PC-9 (cell line): Measurements from ENCODE around the gene DIAPH3. TPM values are rescaled to one million over a fixed set of nuclear protein-coding genes. Genes with fewer than 3 reads are reported as not detected.

Experiments
- BruUV-seq: library from RNA; stranded (reverse); fragments of 400-500 nt; replicated peaks from 2 replicates; lab custom pipeline; 2021; lab: Mats Ljungman, UMichigan
- CTCF ChIA-PET: fragments of 300-600 bp; sonication (Branson Sonifier 250); formaldehyde crosslinking; loops from one replicate; lab custom pipeline; 2022; ENCODE audit warnings: antibody characterized with exemption; lab: Charles Lee
- POLR2A ChIA-PET: fragments of 300-600 bp; sonication (Branson Sonifier 250); formaldehyde crosslinking; loops from one replicate; lab custom pipeline; 2022; ENCODE audit warnings: antibody characterized with exemption; ENCODE audit not compliant: unreplicated experiment; lab: Charles Lee
- DNase-seq, 2 experiments: peaks; one replicate each; pipeline versions ENCODE4 v3.0.0 to v3.0.0-alpha.2; 2015 to 2022; ENCODE audit warnings: mixed read lengths in 1 of 2
- H2AFZ ChIP-seq: fragments of 200-600 bp; sonication (generic); 2 replicates; pipeline ENCODE4 v1.8.1; 2017; ENCODE audit warnings: antibody characterized with exemption
- H3F3A ChIP-seq: fragments of 200-600 bp; sonication (generic); 2 replicates; pipeline ENCODE4 v1.8.1; 2017; ENCODE audit warnings: antibody characterized with exemption, mild to moderate bottlenecking, low read depth; ENCODE audit not compliant: insufficient read depth
- H3K27ac ChIP-seq: fragments of 200-600 bp; sonication (generic); 2 replicates; pipeline ENCODE4 v1.6.1; 2016; ENCODE audit warnings: mixed run types
- H3K27me3 ChIP-seq: fragments of 200-600 bp; sonication (generic); 2 replicates; pipeline ENCODE4 v1.6.1; 2016; ENCODE audit warnings: low read depth, mixed run types; ENCODE audit not compliant: insufficient read depth
- H3K36me3 ChIP-seq: fragments of 200-600 bp; sonication (generic); 2 replicates; pipeline ENCODE4 v1.6.1; 2016; ENCODE audit warnings: low read depth, mixed run types
- H3K4me1 ChIP-seq: fragments of 200-600 bp; sonication (generic); replicated peaks from 2 replicates; pipeline ENCODE4 v1.6.1; 2016; ENCODE audit warnings: mixed run types; ENCODE audit not compliant: insufficient read depth
- H3K4me2 ChIP-seq: fragments of 200-600 bp; sonication (generic); 2 replicates; pipeline ENCODE4 v1.6.1; 2017; ENCODE audit warnings: mixed run types
- H3K4me3 ChIP-seq: fragments of 200-600 bp; sonication (generic); 2 replicates; pipeline ENCODE4 v1.6.1; 2016; ENCODE audit warnings: mixed run types
- H3K79me2 ChIP-seq: fragments of 200-600 bp; sonication (generic); 2 replicates; pipeline ENCODE4 v1.6.1; 2017; ENCODE audit warnings: low read depth, mixed run types
- H3K9me2 ChIP-seq: fragments of 200-600 bp; sonication (generic); 2 replicates; pipeline ENCODE4 v1.8.1; 2017; ENCODE audit warnings: mild to moderate bottlenecking; ENCODE audit not compliant: insufficient read depth
- H3K9me3 ChIP-seq: fragments of 200-600 bp; sonication (generic); 2 replicates; pipeline ENCODE4 v1.8.1; 2016; ENCODE audit warnings: low read depth; ENCODE audit not compliant: insufficient read depth
- H4K20me1 ChIP-seq: fragments of 200-600 bp; sonication (generic); 2 replicates; pipeline ENCODE4 v1.8.1; 2017; ENCODE audit not compliant: insufficient read depth
- CTCF ChIP-seq: fragments of 200-600 bp; sonication (generic); conservative IDR thresholded peaks from 2 replicates; pipeline ENCODE4 v1.6.1; 2017; ENCODE audit warnings: mixed run types, antibody characterized with exemption, mild to moderate bottlenecking, moderate library complexity
- EZH2 ChIP-seq: fragments of 200-600 bp; sonication (generic); IDR thresholded peaks from 2 replicates; pipeline ENCODE4 v1.8.0; 2017; ENCODE audit warnings: antibody characterized with exemption, low read depth
- intact Hi-C: fragments of 100-400 bp; cut with micrococcal nuclease; formaldehyde crosslinking; loops from one replicate; pipeline ENCODE4 v1.10.0; 2022; ENCODE audit not compliant: unreplicated experiment
- total RNA-seq: library from RNA; stranded (reverse); gene quantifications from 2 replicates; pipeline ENCODE4 v1.2.3, GENCODE V29; 2021

Gene DIAPH3
- total RNA-seq, 1 experiment from 2014 or later, result 39.3 TPM

DNA sequence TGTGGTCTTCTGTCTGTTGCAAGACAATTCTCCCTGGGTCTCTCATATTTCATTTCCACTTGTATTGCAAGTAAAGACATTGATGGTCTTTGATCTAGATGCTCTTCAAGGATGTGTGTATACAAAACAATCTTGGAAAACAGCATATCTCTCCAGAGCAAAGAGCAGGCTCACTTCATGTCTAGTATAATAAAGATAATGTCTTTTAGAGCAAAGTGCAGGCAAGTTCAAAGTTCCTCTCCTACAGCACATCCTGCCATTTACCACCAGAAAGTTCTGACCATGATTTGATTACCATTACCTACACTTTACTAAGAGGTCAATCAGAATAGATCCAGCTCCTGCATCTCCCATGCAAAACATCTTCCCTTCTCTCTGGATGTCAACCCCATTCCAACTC is 162.8 kb downstream of the DIAPH3 start:
- intact Hi-C loops, result no loop called here
- no peak overlapping the region for H3K4me3 ChIP-seq
- H3K9me2 ChIP-seq, result no peaks in the 10 kb centered on the region
- no peak for DNase-seq
- ChIA-PET POLR2A (no interaction called here), CTCF (no interaction called here)
- H2AFZ ChIP-seq, result no peak overlapping the region
- no peaks in the 10 kb centered on the region for H3K27me3 ChIP-seq
- no peaks in the 10 kb centered on the region for H3F3A ChIP-seq
- BruUV-seq, result no TSS peak
- no peak for TF ChIP-seq CTCF
- no peak for TF ChIP-seq EZH2
- no peak overlapping the region for H3K4me2 ChIP-seq
- no peak overlapping the region for H3K27ac ChIP-seq
- no peaks in the 10 kb centered on the region for H3K9me3 ChIP-seq
- H3K36me3 ChIP-seq, result no peaks in the 10 kb centered on the region
- H4K20me1 ChIP-seq, result no peaks in the 10 kb centered on the region
- H3K79me2 ChIP-seq, result no peaks in the 10 kb centered on the region
- H3K4me1 ChIP-seq, result no peaks in the 10 kb centered on the region

- Histone ChIP-seq H3K36me3 (no peaks in the 10 kb centered on the region), H3K27ac (no peak overlapping the region), H2AFZ (no peak overlapping the region), H3K9me3 (no peaks in the 10 kb centered on the region), H4K20me1 (no peaks in the 10 kb centered on the region), H3K4me3 (no peak overlapping the region), H3K4me1 (no peaks in the 10 kb centered on the region), H3K79me2 (no peaks in the 10 kb centered on the region), H3K4me2 (no peak overlapping the region), H3F3A (no peaks in the 10 kb centered on the region), H3K27me3 (no peaks in the 10 kb centered on the region), H3K9me2 (no peaks in the 10 kb centered on the region)
- no TSS peak for BruUV-seq
- ChIA-PET CTCF (no interaction called here), POLR2A (no interaction called here)
- DNase-seq, result no peak
- TF ChIP-seq CTCF (no peak), EZH2 (no peak)
- intact Hi-C loops, result no loop called here
Measured at GRCh38 chr13:60000081-60000480, 163.6 kb downstream of the DIAPH3 start.

DNA sequence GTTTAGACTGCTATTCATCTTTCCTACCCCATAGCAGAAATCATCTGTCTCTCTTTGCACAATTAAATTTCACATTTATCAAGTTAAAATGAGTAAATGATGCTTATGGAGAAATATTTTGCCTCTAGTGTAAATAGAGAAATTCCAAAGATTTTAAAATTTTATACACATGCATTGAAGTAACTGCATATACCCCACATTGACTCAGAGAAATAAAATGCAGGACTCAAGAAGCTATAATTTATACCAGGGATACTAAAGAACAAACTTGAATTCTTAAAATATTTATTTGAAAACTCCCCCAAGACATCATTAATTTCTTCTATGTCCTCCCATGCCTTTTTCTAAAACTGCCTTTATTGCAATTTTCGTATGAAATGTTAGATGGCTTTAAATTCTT is 165.8 kb downstream of the DIAPH3 start:
- DNase-seq, result no peak
- no peak overlapping the region for H3K27ac ChIP-seq
- intact Hi-C loops, result no loop called here
- no peak overlapping the region for H3K4me3 ChIP-seq
- no peaks in the 10 kb centered on the region for H3K36me3 ChIP-seq
- no peaks in the 10 kb centered on the region for H4K20me1 ChIP-seq
- ChIA-PET POLR2A (interaction anchor here (0.6 kb wide), 1 partner anchor 126 kb away, joined by 5 read pairs; no protein-coding TSS in a partner anchor), CTCF (no interaction called here)
- no peaks in the 10 kb centered on the region for H3K9me2 ChIP-seq
- no peaks in the 10 kb centered on the region for H3K27me3 ChIP-seq
- H3K79me2 ChIP-seq, result no peaks in the 10 kb centered on the region
- TF ChIP-seq EZH2 (no peak), CTCF (no peak)
- no peak overlapping the region for H3K4me2 ChIP-seq
- H3K4me1 ChIP-seq, result no peaks in the 10 kb centered on the region
- no peak overlapping the region for H2AFZ ChIP-seq
- H3K9me3 ChIP-seq, result no peaks in the 10 kb centered on the region
- no TSS peak for BruUV-seq
- no peaks in the 10 kb centered on the region for H3F3A ChIP-seq
